HS-5 (cell line): ENCODE data around the gene GRK6.

Source experiments
- DNase-seq: peaks from one replicate; pipeline ENCODE4 v3.0.0-alpha.2; 2012; ENCODE audit warnings: low read depth

The GRK6 gene

DNA sequence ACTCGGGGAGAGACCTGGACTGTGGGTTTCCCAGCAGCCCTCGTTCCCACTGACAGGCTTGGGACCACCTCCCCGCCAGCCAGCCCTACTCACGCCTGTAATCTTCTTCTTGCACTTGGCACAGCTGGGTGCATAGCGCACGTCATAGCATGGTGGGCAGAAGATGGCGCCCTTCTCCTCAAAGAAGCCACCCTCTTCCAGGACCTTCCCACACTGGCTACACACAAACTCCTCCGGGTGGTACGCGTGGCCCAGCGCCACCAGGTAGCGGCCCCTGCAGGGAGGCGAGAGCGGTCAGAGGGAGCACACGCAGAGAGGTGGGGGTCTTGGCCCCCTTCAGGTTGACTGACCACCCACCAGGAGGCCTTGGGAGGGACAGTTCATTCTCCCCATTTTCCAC is 61.5 kb downstream of the GRK6 start:
- DNase-seq, result no peak

DNA sequence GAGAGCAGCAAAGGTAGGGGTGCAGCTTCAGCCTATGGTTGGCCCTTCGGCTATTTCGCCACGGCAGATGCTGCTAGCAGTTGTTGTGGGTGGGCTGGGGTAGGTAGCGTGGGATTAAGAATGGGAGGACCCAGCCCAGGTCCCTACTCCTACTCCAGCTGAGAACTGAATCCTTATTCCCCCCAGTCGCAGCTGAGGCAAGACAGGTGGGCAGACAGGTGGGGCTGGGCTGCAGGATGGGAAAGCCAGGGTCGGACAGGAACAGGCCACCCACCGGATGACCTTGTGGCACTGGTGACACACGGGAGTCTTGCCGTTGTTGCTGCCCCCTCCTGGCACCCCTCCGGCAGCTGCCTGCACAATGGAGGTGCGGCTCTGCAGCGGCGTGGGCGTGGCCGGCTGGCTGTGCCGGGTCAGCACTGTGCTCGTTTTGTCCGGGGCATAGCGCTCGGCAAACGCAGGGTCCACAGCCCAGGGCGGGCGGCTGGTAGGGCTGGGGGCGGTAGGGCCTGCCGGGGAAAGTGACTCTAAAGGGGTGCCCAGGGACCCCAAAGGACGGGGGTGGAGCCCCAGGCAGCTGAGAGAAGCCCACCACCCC is 62.7 kb downstream of the GRK6 start:
- DNase-seq, result no peak

DNA sequence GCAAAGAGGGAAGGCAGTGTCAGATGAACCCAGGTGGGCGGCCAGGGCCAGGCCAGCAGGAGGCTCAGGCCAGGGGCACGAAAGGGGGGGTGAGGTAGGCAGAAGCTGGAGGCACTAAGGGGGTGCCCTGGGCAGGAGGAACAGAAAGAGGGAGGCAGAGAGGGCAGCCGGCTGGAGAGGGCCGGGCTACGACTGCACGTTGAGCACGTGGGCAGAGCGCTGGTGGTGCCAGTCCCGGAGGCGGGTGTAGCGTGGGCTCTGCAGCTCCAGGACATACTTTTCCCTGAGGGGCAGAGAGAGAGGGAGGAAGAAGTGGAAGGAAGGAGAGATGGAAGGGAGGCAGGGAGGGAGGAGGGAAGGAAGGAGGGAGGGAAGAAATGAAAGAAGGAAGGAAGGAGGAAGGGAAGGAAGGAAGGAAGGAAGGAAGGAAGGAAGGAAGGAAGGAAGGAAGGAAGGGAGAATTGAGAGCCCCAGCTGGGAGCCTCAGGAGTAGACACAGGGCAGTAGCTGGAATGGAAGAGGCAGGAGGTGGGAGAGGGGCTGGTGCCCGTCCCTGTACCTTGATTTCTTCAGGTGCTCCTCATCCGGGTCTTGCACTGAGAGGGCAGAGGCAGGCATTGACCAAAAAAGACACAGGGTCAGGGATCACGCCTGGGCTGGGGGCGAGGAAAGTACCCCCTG is 64.0 kb downstream of the GRK6 start:
- no peak for DNase-seq

DNA sequence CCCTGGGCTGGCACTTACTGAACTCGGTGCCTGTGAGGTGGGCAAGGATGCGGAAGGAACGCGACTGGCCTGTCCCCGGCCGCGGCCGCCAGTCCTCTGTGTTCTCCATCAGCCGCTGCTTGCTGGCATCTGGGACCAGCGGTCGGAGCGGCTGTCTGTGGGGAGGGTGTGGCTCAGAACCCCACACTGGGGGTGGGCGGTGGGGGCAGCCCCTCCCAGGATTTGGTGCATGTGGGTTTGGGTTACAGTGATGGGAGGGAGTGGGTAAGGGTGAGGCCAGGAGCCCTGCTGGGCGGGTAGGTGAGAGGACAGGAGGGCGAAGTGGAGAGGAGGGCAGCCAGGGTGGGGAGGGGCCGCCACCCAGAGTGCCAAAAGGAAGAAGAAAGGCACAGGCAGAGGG is 64.5 kb downstream of the GRK6 start:
- DNase-seq, result no peak

DNA sequence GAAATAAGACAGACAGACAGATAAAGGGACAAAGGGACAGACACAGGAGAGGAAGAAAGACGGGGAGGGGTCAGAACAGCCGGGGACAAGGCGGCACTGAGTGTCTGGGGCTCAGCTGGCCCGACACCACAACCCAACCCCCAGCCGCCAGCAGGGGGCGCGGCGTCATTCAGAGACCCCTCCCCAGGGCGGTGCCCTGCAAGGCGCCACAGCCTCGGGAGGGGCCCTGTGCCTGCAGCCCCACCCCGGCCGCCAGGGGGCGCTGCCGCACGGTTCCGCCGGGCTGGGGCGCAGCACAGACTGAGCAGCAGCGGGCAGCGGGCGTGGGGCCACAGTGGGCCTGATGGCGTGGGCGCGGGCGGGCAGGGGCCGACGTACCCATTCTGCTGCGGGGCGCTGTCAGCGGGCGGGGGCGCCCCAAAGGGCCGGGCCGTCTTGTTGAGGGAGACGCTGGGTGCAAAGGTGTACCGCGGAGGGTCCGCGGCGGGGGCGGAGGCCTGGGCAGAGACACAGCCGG is 65.0 kb downstream of the GRK6 start:
- DNase-seq, result no peak

DNA sequence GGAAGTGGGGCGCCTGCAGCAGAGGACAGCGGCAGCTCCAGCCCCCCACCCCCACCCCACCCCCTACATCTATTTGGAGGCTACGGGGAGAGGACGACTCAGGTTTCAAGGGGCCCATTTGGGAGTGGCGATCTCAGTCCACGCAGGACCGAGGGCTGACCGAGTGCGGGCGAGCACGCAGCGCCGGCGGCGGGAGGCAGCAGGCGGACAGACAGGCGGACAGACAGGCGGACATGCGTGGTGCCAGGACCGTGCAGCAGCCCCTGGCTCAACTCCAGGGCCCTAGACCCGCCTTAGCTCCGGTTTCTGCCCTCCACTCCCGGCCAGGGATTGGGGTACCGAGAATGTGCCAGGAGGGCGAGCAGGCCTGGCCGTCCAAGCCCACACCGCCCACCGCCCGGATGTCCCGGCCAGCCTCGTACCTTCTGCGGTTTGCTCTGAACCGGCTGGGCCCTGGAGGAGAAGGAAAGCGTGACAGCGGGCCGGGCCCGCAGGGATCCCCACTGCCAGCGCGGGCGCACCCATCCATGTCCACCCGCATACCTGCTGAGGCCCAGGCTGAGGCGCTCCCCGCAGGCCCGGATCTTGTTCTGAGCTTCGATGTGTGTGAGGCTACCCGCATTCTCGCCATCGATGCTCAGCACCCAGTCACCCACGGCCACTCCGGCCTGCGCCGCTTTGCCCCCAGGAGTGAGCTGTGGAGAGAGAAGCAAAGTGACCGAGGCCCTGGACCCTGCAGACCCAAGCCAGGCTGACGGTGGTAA is 65.7 kb downstream of the GRK6 start:
- no peak for DNase-seq
